PFSK-1 (cell line): ENCODE results near the gene CCDC17.
A peak's percentile ranks its signal among the peaks of the same experiment; 100 is the strongest.

Source experiments
- FOXP2 ChIP-seq: optimal IDR thresholded peaks from 2 replicates; pipeline ENCODE3; 2011; ENCODE audit warnings: borderline replicate concordance, control low read depth, inconsistent platforms; ENCODE audit not compliant: insufficient read depth; ENCODE audit errors: extremely low read length, extremely low read depth
- POLR2AphosphoS5 ChIP-seq: IDR thresholded peaks from 2 replicates; pipeline ENCODE4 v1.6.1; 2012; ENCODE audit warnings: low read depth, mild to moderate bottlenecking, control low read depth, low read length, moderate library complexity
- REST ChIP-seq, 2 experiments: IDR thresholded peaks; 2 replicates each; pipeline versions ENCODE4 v1.6.1 to v1.8.0; 2011 to 2012; ENCODE audit warnings: low read depth in 2 of 2, low read length in 2 of 2, control low read depth in 1 of 2, inconsistent platforms in 1 of 2, mild to moderate bottlenecking in 1 of 2, moderate library complexity in 1 of 2; ENCODE audit not compliant: insufficient read depth in 1 of 2
- SIN3A ChIP-seq: IDR thresholded peaks from 2 replicates; pipeline ENCODE4 v1.6.1; 2012; ENCODE audit warnings: mild to moderate bottlenecking, low read length, moderate library complexity, borderline replicate concordance; ENCODE audit not compliant: insufficient read depth
- TAF1 ChIP-seq: IDR thresholded peaks from 2 replicates; pipeline ENCODE4 v1.6.1; 2012; ENCODE audit warnings: low read length, control low read depth, borderline replicate concordance; ENCODE audit not compliant: insufficient read depth

CCDC17 gene

GRCh38 chr1:45619149-45619921 lies 4.5 kb downstream of the CCDC17 start:
- TF ChIP-seq POLR2AphosphoS5 (peak; percentile 23), SIN3A (no peak)

DNA sequence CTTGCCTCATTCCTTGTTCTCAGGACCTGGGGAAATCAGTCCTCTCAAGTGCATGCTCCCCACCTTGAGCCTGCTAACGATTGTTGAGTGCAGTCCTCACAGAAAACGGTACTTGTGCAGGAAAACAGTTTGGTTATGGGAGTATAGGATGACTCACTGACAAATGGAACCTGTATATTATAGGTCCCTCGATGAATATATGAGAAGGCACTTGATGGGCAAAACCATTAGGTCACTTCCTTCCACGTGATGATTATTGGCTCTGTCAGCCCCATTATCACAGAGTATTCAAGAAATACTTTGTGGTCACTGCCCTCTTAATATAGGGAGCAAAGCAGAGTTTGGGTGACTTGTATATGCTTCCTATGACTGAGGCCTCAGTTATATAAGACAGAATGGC lies 6.2 kb downstream of the CCDC17 start:
- TF ChIP-seq FOXP2 (no peak), POLR2AphosphoS5 (no peak), SIN3A (no peak), REST (IDR thresholded peaks at IDR 0.05; ENCODE audit: insufficient read depth in 1 of 2, low read depth in 2 of 2, low read length in 2 of 2) (no peak), TAF1 (no peak)

DNA sequence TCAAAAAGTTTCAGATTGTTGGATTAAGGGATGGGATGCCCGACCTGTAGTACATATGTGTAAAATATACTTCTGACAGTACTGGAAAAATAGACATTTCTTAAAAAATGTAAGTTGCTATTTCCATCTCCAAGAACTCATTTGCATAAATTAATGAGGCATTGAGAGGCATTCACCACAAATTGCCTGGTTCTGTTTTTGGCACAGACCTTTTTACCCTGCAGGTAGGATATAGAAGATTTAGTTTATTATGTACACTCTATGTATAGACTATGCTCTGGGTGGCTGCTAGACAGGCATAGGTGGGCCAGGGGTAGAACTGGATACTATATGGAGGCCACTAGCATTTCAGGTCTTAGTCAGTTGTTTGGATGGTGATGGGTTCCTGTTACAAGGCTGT lies 8.0 kb downstream of the CCDC17 start:
- no peak for TF ChIP-seq SIN3A
- no peak for TF ChIP-seq FOXP2
- no peak for TF ChIP-seq REST (IDR thresholded peaks at IDR 0.05; ENCODE audit: insufficient read depth in 1 of 2, low read depth in 2 of 2, low read length in 2 of 2)
- no peak for TF ChIP-seq TAF1
- TF ChIP-seq POLR2AphosphoS5 = no peak

- TF ChIP-seq REST (IDR thresholded peaks at IDR 0.05; ENCODE audit: insufficient read depth in 1 of 2, low read depth in 2 of 2, low read length in 2 of 2) = no peak
- TF ChIP-seq SIN3A = no peak
- TF ChIP-seq POLR2AphosphoS5 = no peak
- TF ChIP-seq FOXP2 = no peak
- TF ChIP-seq TAF1 = no peak
Observed at GRCh38 chr1:45612941-45613579, 10.8 kb downstream of the CCDC17 start.

DNA sequence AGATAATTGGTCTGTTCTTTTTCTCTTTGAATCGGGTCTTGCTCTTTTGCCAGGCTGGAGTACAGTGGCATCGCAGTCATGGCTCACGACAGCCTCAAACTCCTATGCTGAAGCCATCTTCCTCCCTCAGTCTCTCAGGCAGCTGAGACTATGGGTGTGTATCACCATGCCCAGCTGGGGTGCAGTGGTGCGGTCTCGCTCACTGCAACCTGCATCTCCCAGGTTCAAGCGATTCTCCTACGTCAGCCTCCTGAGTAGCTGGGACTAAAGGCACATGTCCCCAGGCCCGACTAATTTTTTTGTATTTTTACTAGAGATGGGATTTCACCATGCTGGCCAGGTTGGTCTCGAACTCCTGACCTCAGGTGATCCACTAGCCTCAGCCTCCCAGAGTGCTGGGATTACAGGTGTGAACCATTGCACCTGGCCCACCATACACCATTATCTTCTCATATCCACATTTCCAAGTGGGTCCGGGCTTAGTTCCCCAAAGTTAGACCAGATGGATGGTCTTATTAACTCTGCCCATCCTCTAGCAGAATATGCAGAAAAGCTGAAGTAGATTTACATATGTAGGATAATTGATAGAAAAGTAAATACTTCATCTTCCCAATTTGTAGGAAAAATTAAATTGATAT lies 13.1 kb downstream of the CCDC17 start:
- TF ChIP-seq REST (IDR thresholded peaks at IDR 0.05; ENCODE audit: insufficient read depth in 1 of 2, low read depth in 2 of 2, low read length in 2 of 2) = no peak
- TF ChIP-seq TAF1 = no peak
- no peak for TF ChIP-seq FOXP2
- TF ChIP-seq SIN3A = no peak
- TF ChIP-seq POLR2AphosphoS5 = no peak
